Measurements from ENCODE around the gene SDK1. TPM values are rescaled to one million over a fixed set of nuclear protein-coding genes. Genes with fewer than 3 reads are reported as not detected.

SDK1 gene
- total RNA-seq, 1 experiment from 2014 or later = 20.0 TPM

DNA sequence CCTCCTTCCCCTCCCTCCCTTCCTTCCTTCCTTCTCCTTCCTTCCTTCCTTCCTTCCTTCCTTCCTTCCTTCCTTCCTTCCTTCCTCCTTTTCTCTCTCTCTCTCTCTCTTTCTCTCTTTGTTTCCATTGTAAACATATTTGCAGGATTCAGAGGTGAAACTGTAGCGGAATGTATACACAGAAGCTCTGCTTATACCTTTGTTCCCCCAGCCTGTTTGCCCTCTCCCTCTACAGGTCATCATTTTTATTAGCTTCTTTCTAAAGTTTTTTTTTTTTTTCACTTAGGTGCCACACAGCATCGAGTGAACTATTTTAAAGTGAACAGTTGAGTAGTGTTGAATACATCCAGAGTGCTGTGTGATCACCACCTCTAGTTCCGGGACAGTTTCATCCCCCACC, 20.7 kb downstream of the SDK1 start:
- H3K4me3 Mint-ChIP-seq (ENCODE audit: low read depth, unreplicated experiment) = no peak overlapping the region
- DNase-seq = no peak
- H3K9me3 Mint-ChIP-seq (ENCODE audit: low read depth, unreplicated experiment) = no peaks in the 10 kb centered on the region
- intact Hi-C loops (cut with micrococcal nuclease; ENCODE audit: unreplicated experiment) = no loop called here
- no TSS peak for BruUV-seq (replicated peaks)
- H3K27ac Mint-ChIP-seq (ENCODE audit: unreplicated experiment) = no peak overlapping the region
- no peaks in the 10 kb centered on the region for H3K27me3 Mint-ChIP-seq (ENCODE audit: unreplicated experiment)
- TF ChIP-seq, protein P1, sequence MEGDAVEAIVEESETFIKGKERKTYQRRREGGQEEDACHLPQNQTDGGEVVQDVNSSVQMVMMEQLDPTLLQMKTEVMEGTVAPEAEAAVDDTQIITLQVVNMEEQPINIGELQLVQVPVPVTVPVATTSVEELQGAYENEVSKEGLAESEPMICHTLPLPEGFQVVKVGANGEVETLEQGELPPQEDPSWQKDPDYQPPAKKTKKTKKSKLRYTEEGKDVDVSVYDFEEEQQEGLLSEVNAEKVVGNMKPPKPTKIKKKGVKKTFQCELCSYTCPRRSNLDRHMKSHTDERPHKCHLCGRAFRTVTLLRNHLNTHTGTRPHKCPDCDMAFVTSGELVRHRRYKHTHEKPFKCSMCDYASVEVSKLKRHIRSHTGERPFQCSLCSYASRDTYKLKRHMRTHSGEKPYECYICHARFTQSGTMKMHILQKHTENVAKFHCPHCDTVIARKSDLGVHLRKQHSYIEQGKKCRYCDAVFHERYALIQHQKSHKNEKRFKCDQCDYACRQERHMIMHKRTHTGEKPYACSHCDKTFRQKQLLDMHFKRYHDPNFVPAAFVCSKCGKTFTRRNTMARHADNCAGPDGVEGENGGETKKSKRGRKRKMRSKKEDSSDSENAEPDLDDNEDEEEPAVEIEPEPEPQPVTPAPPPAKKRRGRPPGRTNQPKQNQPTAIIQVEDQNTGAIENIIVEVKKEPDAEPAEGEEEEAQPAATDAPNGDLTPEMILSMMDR (IDR thresholded peaks at IDR 0.05; ENCODE audit: unreplicated experiment) = no peak
- CTCF ChIA-PET = interaction anchor here (0.5 kb wide), 1 partner anchor 114 kb away, joined by 10 read pairs; no protein-coding TSS in a partner anchor
- no peaks in the 10 kb centered on the region for H3K36me3 Mint-ChIP-seq (ENCODE audit: insufficient read depth, unreplicated experiment)
- peaks cover 9% of the 10 kb centered on the region for H3K4me1 Mint-ChIP-seq (ENCODE audit: low read depth, unreplicated experiment)

DNA sequence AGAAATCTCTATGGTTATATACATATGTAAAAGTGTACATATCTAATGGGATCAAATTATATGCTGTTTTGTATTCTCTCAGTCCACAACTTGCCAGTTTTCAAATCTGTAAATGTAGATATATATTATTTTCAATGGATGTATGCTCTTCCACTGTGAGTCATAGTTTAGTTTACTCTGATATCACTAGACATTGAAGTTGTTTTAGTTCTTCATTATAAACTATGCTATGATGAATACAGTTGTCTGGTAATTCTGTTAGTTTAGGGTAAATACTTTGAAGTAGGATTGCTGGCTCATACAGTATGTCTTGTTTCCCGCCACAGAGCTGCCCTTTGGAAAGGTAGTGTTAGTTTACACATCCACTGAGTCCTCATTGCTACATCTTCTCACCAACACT, 25.2 kb downstream of the SDK1 start:
- TF ChIP-seq, protein P1 (IDR thresholded peaks at IDR 0.05; ENCODE audit: unreplicated experiment) = no peak
- Mint-ChIP-seq H3K27ac (ENCODE audit: unreplicated experiment) (no peak overlapping the region), H3K4me1 (ENCODE audit: low read depth, unreplicated experiment) (peaks cover 9% of the 10 kb centered on the region), H3K27me3 (ENCODE audit: unreplicated experiment) (no peaks in the 10 kb centered on the region), H3K36me3 (ENCODE audit: insufficient read depth, unreplicated experiment) (no peaks in the 10 kb centered on the region), H3K9me3 (ENCODE audit: low read depth, unreplicated experiment) (no peaks in the 10 kb centered on the region), H3K4me3 (ENCODE audit: low read depth, unreplicated experiment) (no peak overlapping the region)
- no peak for DNase-seq
- CTCF ChIA-PET = no interaction called here
- intact Hi-C loops (cut with micrococcal nuclease; ENCODE audit: unreplicated experiment) = no loop called here
- no TSS peak for BruUV-seq (replicated peaks)

DNA sequence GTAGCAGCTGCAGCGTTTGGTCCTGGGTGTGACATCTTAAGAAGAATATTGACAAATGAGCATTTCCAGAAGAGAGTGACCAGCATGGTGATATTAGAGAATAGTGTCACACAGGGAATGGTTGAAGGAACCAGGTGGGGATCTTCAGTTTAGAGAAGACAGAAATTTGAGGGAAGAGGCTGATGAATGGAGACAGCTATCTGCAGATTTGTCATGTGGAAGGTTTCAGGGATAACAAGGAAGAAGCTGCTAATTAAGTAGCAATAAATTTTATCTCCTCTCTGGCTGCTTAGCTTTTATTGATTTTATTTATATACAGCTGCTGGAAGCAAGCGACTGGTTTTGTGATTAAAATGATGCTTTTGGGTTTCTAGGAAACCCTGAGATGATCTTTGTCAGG, 26.0 kb downstream of the SDK1 start:
- Mint-ChIP-seq H3K27me3 (ENCODE audit: unreplicated experiment) (no peaks in the 10 kb centered on the region), H3K27ac (ENCODE audit: unreplicated experiment) (no peak overlapping the region), H3K9me3 (ENCODE audit: low read depth, unreplicated experiment) (no peaks in the 10 kb centered on the region)

DNA sequence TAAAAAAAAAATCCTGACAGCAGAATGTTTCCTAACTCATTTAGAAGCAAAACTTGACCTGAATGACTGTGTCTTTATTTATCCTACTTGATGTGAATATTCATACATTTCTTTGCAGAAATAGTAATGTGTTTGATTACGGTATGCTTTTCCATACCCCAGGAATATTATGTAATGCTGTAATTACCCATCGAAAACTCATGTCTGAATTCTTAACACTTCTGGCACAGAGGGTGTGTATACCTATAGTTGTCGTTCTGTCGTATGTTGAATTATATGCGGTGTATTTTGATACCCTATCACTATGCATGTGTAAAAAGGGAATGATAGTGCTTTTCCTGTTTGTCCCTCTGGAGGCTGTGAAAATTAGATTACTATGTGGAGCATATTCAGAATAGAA, 26.6 kb downstream of the SDK1 start:
- Mint-ChIP-seq H3K27me3 (ENCODE audit: unreplicated experiment) (no peaks in the 10 kb centered on the region), H3K27ac (ENCODE audit: unreplicated experiment) (no peak overlapping the region), H3K9me3 (ENCODE audit: low read depth, unreplicated experiment) (no peaks in the 10 kb centered on the region), H3K4me3 (ENCODE audit: low read depth, unreplicated experiment) (no peak overlapping the region), H3K4me1 (ENCODE audit: low read depth, unreplicated experiment) (no peaks in the 10 kb centered on the region), H3K36me3 (ENCODE audit: insufficient read depth, unreplicated experiment) (no peaks in the 10 kb centered on the region)
- no peak for DNase-seq
- CTCF ChIA-PET = interaction anchor here (0.6 kb wide), 1 partner anchor 102 kb away, joined by 3 read pairs; no protein-coding TSS in a partner anchor
- BruUV-seq (replicated peaks) = no TSS peak
- TF ChIP-seq, protein P1 (IDR thresholded peaks at IDR 0.05; ENCODE audit: unreplicated experiment) = no peak
- intact Hi-C loops (cut with micrococcal nuclease; ENCODE audit: unreplicated experiment) = no loop called here

More for the DNA sequence above, 26.0 kb downstream of the SDK1 start:
- DNase-seq = no peak
- intact Hi-C loops (cut with micrococcal nuclease; ENCODE audit: unreplicated experiment) = no loop called here
- Mint-ChIP-seq H3K4me1 (ENCODE audit: low read depth, unreplicated experiment) (peaks cover under 1% of the 10 kb centered on the region), H3K4me3 (ENCODE audit: low read depth, unreplicated experiment) (no peak overlapping the region), H3K36me3 (ENCODE audit: insufficient read depth, unreplicated experiment) (no peaks in the 10 kb centered on the region)
- TF ChIP-seq, protein P1 (IDR thresholded peaks at IDR 0.05; ENCODE audit: unreplicated experiment) = no peak
- CTCF ChIA-PET = no interaction called here
- no TSS peak for BruUV-seq (replicated peaks)
